ENCODE results near the gene RAD9A.

The RAD9A gene

GRCh38 chr11:67357831-67358670 lies 33.7 kb upstream of the RAD9A start:
- no peak for DNase-seq

DNA sequence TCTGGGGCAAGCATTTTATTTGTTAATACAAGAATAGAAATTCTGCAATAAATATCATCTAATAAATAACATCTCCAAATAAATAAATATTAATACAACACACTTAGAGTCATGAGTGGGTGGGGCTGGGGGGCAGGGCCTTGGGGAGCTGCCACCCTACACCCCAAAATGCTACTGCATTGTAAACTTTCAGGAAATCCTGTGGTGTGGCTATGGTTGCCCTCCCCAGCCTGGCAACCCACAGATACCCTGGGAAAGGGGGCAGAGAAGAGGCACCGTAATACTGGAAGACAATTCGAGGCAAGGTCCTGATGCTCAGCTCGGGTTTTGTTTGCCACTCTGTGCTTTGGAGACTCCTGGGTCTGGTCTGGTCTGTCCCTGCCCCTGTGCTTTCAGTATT lies 27.6 kb upstream of the RAD9A start:
- DNase-seq = no peak

- DNase-seq = no peak
Measured at GRCh38 chr11:67364783-67365722, 26.7 kb upstream of the RAD9A start.

- DNase-seq = no peak
Measured at GRCh38 chr11:67365736-67366444, 25.9 kb upstream of the RAD9A start.

GRCh38 chr11:67366546-67366945 lies 25.2 kb upstream of the RAD9A start:
- DNase-seq = no peak

DNA sequence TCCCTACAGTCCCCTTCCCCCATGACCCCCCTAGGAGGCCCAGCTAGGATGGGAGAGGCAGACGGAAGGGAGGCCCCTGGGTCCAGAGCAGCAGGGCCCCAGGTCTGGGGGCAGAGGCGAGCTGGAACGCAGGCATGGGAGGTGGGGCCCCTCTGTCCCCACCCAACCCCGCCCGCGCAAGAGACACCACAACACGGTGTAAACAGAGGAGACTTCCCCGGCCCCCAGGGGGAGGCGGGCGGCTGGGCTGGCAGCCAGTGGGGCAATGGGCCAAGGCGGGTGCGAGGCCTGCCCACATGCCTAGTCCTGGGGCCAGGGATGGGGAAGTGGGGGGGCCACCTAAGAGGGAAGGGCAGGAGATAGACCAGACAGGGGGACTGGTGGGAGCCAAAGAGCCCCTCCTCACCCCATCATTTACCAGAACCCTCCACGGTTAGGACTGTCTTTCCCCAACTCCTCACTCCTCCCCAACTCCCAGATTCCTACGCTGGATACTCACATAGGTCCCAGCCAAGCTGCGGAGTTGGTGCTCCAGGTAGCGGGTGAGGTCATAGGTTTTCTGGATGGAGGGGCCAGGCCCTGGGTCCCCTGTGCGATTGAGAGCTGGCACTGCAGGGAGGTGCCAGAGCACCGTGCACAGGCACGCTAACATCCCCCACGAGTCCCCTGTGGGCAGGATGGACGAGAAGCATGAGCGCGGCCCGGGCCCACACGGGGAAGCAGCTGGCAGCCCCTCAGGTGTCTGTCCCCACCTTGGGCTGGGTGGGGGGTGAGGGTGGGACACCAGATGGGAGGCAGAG lies 24.6 kb upstream of the RAD9A start:
- DNase-seq = no peak

DNA sequence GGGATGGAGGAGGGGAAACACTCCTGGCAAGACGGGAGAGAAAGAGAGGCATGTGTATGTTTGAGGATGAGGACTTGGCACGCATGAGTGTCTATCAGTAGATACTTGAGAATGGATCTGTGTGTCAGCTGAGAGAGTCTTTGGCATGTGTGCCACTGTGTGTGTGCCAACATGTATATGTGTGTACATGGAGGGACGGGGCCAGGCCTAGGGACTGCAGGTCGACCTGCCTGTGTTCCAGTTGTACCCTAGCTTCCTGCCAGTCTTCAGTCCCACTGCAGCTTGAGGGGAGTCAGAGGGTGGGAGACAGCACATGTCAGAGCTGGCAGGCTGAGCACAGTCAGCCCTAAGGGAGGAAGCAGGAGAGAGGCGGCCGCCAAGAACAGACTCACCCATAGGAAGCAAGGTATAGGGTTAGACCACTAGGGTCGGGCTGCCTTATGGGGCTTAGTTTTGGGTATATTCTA lies 24.0 kb upstream of the RAD9A start:
- no peak for DNase-seq

DNA sequence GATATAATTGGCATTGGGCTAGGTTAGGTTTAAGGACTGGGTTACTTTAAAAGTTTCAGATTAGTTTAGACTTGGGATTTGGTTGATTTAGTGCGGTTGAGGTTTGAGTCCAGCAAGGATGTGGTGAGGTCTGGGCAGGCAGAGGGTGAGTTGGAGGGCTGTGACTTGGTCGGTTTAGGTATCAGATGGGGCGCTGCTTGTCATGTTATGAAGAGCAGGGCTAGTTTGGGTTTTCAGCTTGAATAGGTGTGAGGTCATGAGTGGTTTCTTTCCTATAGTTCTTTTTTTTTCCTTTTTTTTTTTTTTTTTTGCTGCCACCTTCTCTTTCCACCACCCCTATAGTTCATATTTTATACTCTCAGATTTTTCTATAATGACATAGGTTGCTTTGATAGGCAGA lies 23.2 kb upstream of the RAD9A start:
- DNase-seq = no peak

GRCh38 chr11:67369275-67369674 lies 22.5 kb upstream of the RAD9A start:
- DNase-seq = no peak

DNA sequence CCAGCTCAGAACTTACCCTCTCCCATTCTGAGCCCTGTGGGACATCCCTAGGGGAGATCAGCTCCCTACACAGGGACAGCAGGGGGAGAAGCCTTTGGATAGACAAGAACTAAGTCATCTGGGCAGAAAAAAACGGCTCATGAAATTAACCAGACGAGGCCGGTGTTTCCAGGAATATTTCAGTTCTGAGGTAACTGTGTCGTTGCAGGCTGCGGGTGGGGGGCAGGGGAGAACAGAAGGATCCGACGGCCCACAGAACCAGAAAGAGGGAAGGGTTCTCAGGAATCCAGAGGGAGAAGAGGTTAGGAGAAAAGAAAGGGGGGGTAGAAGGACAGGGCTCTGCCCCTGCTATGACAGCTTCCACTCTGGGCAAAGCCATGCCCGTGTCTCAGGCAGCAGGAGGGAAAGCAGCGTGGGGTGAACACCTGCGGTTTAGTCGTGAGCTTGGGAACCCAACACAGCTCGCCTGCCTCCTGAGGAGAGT lies 21.9 kb upstream of the RAD9A start:
- no peak for DNase-seq

DNA sequence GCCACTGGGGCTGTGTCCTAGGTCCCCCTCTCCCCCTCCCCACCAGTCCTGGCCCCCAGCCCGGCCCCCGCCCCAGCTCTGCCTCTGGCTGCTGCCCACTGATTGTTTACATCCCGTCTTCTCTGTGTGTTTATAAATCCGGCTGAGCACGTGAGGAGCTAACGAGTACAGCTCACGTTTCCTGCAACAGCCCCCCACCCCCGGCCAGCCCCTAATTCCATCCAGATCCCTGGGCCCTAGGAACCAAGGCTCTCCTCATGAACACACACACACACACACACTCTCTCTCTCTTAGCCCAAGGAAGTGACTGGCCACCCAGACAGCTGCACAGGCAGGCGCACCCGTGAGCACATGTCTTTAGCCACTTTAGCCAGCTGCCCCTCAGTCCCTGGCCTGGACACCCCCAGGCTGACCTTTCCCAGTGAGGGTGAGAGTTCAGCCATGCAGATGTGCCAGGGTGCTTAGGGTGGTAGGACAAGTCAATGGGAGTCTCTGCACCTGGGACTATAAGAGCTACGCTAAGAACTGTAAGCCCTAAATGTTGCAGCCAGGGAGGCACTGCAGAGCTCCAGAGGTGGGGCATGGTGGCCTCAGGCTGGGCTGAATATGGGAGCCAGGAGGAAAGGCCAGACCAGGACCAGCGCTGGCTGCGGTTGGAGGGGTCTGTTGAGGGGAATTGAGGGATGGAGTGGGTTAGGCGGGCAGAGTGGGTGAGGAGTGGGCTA lies 21.3 kb upstream of the RAD9A start:
- DNase-seq = no peak

DNA sequence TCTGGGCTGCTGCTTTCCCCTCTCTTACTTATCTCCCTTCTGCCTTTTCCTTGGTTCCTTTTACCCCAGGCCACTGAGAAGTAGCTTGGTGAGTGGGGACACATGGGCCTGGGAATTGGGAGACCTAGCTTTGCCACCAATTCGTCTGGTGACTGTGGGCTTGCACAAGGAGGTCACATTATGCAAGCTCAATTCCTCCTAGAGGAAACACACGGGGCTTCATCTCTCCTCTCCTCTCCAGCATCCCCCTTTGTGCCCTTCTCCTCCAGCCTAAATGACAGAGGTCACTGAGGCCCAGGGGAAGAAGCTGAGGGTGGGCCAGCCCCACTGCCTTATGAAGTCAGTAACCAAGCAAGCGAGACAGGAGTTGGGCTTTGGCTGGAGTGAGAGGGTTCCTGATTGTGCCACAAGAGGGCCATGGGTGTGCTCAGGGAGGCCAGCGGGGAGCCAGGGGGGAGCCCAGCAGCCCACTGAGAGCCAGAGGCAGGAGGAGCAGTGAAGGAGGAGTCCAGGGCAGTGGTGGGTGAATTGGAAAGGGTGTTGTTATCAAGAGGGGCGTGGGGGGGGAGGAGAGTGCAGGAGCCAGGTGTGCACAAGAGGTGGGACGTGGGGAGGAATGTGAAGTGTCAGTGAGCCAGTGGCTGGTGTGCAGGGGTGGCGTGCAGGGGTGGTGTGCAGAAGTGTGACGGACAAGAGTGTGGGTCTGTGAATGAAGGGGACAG lies 20.4 kb upstream of the RAD9A start:
- DNase-seq = no peak

- no peak for DNase-seq
Measured at GRCh38 chr11:67371911-67372320, 19.9 kb upstream of the RAD9A start.

GRCh38 chr11:67372321-67372992 lies 19.3 kb upstream of the RAD9A start:
- DNase-seq = no peak

GRCh38 chr11:67372993-67373647 lies 18.7 kb upstream of the RAD9A start, which contains the start of gene CLCF1:
TSS of gene CLCF1 (minus strand) at chr11:67373598. CDS start at chr11:67373539, 59 bp downstream.
- DNase-seq = no peak

GRCh38 chr11:67373648-67374570 lies 17.9 kb upstream of the RAD9A start:
- no peak for DNase-seq

GRCh38 chr11:67374571-67375281 lies 17.1 kb upstream of the RAD9A start:
- DNase-seq = no peak

Measured in stimulated activated CD4-positive, alpha-beta T cell treated with anti-CD3 and anti-CD28 coated beads, Interleukin-2, amount 100 ng/mL, for 48 hours (primary cell).